Measurements from ENCODE around the gene DNAJC15.

DNA sequence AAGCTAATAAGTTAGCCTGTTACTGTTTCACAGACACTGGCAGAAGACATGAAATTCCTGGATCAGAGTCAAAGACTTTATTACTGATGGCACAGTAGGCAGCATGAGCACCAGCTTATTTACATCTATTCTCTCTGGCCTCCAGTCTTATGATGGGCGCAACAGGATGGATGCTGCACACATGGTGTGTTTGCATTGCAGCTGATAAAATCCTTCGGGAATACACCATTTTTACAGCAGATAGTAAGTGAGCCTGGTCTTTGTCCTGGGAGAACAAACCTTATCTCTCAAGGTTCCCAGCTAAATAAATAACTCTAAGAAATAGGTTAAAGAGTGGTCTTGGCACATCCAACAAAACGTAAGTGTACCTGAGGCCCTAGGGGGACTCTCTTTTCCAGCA is 47.3 kb upstream of the DNAJC15 start:
- no peak for TF ChIP-seq EZH2 (IDR thresholded peaks at IDR 0.05; ENCODE audit: borderline replicate concordance, low read depth, low read length, poor library complexity, severe bottlenecking)
- TF ChIP-seq, protein P1, sequence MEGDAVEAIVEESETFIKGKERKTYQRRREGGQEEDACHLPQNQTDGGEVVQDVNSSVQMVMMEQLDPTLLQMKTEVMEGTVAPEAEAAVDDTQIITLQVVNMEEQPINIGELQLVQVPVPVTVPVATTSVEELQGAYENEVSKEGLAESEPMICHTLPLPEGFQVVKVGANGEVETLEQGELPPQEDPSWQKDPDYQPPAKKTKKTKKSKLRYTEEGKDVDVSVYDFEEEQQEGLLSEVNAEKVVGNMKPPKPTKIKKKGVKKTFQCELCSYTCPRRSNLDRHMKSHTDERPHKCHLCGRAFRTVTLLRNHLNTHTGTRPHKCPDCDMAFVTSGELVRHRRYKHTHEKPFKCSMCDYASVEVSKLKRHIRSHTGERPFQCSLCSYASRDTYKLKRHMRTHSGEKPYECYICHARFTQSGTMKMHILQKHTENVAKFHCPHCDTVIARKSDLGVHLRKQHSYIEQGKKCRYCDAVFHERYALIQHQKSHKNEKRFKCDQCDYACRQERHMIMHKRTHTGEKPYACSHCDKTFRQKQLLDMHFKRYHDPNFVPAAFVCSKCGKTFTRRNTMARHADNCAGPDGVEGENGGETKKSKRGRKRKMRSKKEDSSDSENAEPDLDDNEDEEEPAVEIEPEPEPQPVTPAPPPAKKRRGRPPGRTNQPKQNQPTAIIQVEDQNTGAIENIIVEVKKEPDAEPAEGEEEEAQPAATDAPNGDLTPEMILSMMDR (conservative IDR thresholded peaks at IDR 0.05; ENCODE audit: low read depth, low read length): no peak

Measured in A673 (cell line).